IMR-90 (cell line): ENCODE measurements around the gene OXSR1.

Source experiments
- CEBPB ChIP-seq: IDR thresholded peaks from 2 replicates; pipeline ENCODE4 v1.6.1; 2012; ENCODE audit warnings: low read depth, low read length, improper control_type of control experiment
- POLR2A ChIP-seq: IDR thresholded peaks from 2 replicates; pipeline ENCODE4 v1.6.1; 2012; ENCODE audit warnings: mild to moderate bottlenecking, low read depth, low read length
- RFX5 ChIP-seq: IDR thresholded peaks from 2 replicates; pipeline ENCODE4 v1.8.0; 2012; ENCODE audit warnings: low read depth, mild to moderate bottlenecking, low read length, moderate library complexity
- SMC3 ChIP-seq: fragments of 150-350 bp; IDR thresholded peaks from 2 replicates; pipeline ENCODE4 v1.6.1; 2016; ENCODE audit warnings: low read depth, mild to moderate bottlenecking, antibody characterized with exemption, low read length, moderate library complexity
- TF ChIP-seq, protein P1 (sequence below): conservative IDR thresholded peaks from 2 replicates; pipeline ENCODE4 v1.5.1; 2012; ENCODE audit warnings: mild to moderate bottlenecking, low read depth, low read length, improper control_type of control experiment

DNA sequence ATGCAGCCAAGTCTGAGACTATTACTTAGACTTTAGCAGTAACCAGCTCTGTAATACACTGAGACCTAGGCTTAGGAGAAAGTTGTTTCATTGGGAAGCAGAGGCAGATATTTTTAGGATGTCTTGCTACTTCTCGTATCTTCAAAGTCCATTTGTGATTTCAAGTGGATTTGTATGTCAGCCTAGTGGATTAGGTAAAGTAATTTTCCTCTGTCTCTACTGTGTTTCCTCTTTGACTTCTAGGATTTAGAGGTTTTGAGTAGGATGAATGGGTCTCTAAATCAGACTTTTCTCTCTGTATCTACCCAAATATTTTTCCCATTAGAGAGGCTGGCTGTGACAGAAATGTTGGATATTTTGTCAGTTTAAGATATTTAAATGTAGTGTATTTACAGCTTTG, 46.8 kb downstream of the OXSR1 start:
- TF ChIP-seq POLR2A (no peak), CEBPB (no peak), SMC3 (no peak), RFX5 (no peak)
- TF ChIP-seq, protein P1, sequence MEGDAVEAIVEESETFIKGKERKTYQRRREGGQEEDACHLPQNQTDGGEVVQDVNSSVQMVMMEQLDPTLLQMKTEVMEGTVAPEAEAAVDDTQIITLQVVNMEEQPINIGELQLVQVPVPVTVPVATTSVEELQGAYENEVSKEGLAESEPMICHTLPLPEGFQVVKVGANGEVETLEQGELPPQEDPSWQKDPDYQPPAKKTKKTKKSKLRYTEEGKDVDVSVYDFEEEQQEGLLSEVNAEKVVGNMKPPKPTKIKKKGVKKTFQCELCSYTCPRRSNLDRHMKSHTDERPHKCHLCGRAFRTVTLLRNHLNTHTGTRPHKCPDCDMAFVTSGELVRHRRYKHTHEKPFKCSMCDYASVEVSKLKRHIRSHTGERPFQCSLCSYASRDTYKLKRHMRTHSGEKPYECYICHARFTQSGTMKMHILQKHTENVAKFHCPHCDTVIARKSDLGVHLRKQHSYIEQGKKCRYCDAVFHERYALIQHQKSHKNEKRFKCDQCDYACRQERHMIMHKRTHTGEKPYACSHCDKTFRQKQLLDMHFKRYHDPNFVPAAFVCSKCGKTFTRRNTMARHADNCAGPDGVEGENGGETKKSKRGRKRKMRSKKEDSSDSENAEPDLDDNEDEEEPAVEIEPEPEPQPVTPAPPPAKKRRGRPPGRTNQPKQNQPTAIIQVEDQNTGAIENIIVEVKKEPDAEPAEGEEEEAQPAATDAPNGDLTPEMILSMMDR, result no peak
